ENCODE measurements around the gene APMAP. TPM values are rescaled to one million over a fixed set of nuclear protein-coding genes. Genes with fewer than 3 reads are reported as not detected.

Gene APMAP
- total RNA-seq, 1 experiment from 2014 or later, result 82.7 TPM

- TF ChIP-seq CBX3 (IDR thresholded peaks at IDR 0.05; ENCODE audit: low read depth) (no peak), SP1 (IDR thresholded peaks at IDR 0.05; ENCODE audit: low read depth) (no peak), TCF7L2 (IDR thresholded peaks at IDR 0.05; ENCODE audit: borderline replicate concordance, extremely low read depth, insufficient read depth, insufficient read length) (no peak), EZH2phosphoT487 (IDR thresholded peaks at IDR 0.05; ENCODE audit: borderline replicate concordance) (no peak), REST (IDR thresholded peaks at IDR 0.05; ENCODE audit: low read depth) (no peak), JUND (IDR thresholded peaks at IDR 0.05) (no peak), POLR2A (IDR thresholded peaks at IDR 0.05; ENCODE audit: borderline replicate concordance, extremely low read depth, insufficient read depth, insufficient read length) (no peak), FOSL1 (IDR thresholded peaks at IDR 0.05; ENCODE audit: low read depth) (no peak), SRF (IDR thresholded peaks at IDR 0.05; ENCODE audit: low read depth) (no peak), YY1 (IDR thresholded peaks at IDR 0.05; ENCODE audit: extremely low read depth, insufficient replicate concordance, low read depth, low read length) (no peak), SIN3A (IDR thresholded peaks at IDR 0.05; ENCODE audit: low read depth) (no peak), EZH2 (IDR thresholded peaks at IDR 0.05) (no peak), ZBTB33 (IDR thresholded peaks at IDR 0.05; ENCODE audit: extremely low read depth, insufficient replicate concordance, low read length) (no peak), MAX (IDR thresholded peaks at IDR 0.05) (no peak), CTCF (IDR thresholded peaks at IDR 0.05 in 2 of 3, conservative IDR thresholded peaks at IDR 0.05 in 1 of 3; ENCODE audit: borderline replicate concordance in 1 of 3, insufficient read depth in 1 of 3, low read depth in 2 of 3, low read length in 2 of 3) (no peak), ZFX (IDR thresholded peaks at IDR 0.05) (no peak), CEBPB (IDR thresholded peaks at IDR 0.05; ENCODE audit: low read depth) (no peak), POLR2AphosphoS5 (IDR thresholded peaks at IDR 0.05; ENCODE audit: low read depth, low read length) (no peak), ATF3 (IDR thresholded peaks at IDR 0.05) (no peak), RAD21 (IDR thresholded peaks at IDR 0.05; ENCODE audit: low read depth) (no peak)
- intact Hi-C loops (cut with micrococcal nuclease), result no loop called here
- ChIA-PET CTCF (no interaction called here), RAD21 (ENCODE audit: low non-redundant PET in 1 of 2, low total read pairs in 2 of 2, uncharacterized antibody in 2 of 2, unreplicated experiment in 2 of 2) (no interaction called here), POLR2A (no interaction called here)
- Histone ChIP-seq H3K27me3 (ENCODE audit: insufficient read depth, low read length) (peaks cover 6% of the 10 kb centered on the region; the same call in 1 of the 2 replicates), H3K4me2 (ENCODE audit: low read length) (no peak overlapping the region), H3K4me3 (replicated peaks in 1 of 2; ENCODE audit: low read depth in 1 of 2, low read length in 2 of 2) (no peak overlapping the region), H2AFZ (ENCODE audit: low read depth, low read length, poor library complexity, severe bottlenecking) (no peak overlapping the region), H3K79me2 (ENCODE audit: insufficient read depth, low read length) (no peaks in the 10 kb centered on the region), H4K20me1 (ENCODE audit: insufficient read depth) (no peaks in the 10 kb centered on the region), H3K9ac (ENCODE audit: low read length) (no peak overlapping the region), H3K4me1 (ENCODE audit: control insufficient read depth in 1 of 2, insufficient read depth in 2 of 2, low read length in 2 of 2) (no peaks in the 10 kb centered on the region), H3K27ac (ENCODE audit: low read depth, low read length) (no peak overlapping the region), H3K36me3 (ENCODE audit: control insufficient read depth in 1 of 2, insufficient read depth in 2 of 2, low read length in 2 of 2) (no peaks in the 10 kb centered on the region), H3K9me3 (ENCODE audit: control insufficient read depth in 1 of 2, insufficient read depth in 1 of 2, low read depth in 1 of 2, low read length in 2 of 2) (no peaks in the 10 kb centered on the region), H3K9me2 (ENCODE audit: insufficient read depth) (no peaks in the 10 kb centered on the region)
- DNase-seq (ENCODE audit: low read depth, low spot score) (no peak), ATAC-seq (no peak)
- BruUV-seq (replicated peaks), result no TSS peak
Observed at GRCh38 chr20:25008388-25009217, 16.1 kb upstream of the APMAP start.
